Gastroesophageal sphincter (tissue), 3 donors: ENCODE measurements around the gene PAGR1.
A peak's percentile ranks its signal among the peaks of the same experiment; 100 is the strongest.

Experiments
- EP300 ChIP-seq: sonication (generic); formaldehyde crosslinking; IDR thresholded peaks from one replicate; pipeline ENCODE4 v1.6.1; 2017; ENCODE audit warnings: antibody characterized with exemption, mild to moderate bottlenecking
- POLR2A ChIP-seq, 2 donors: fragments of 450-650 bp; IDR thresholded peaks; one replicate each; pipeline ENCODE4 v1.6.1; 2017; ENCODE audit warnings: antibody characterized with exemption in 2 of 2, mild to moderate bottlenecking in 2 of 2, moderate library complexity in 1 of 2
- POLR2AphosphoS5 ChIP-seq: sonication (generic); formaldehyde crosslinking; IDR thresholded peaks from one replicate; pipeline ENCODE4 v1.6.1; 2017; ENCODE audit warnings: antibody characterized with exemption
- TF ChIP-seq, protein P1 (sequence below), 4 experiments: fragments of 200-600 bp in 2 of 4; fragments of 450-650 bp in 2 of 4; sonication (generic) in 1 of 4; IDR thresholded peaks; one replicate each; pipeline ENCODE4 v1.5.1; 2017 to 2019; ENCODE audit warnings: antibody characterized with exemption in 4 of 4, mild to moderate bottlenecking in 2 of 4, moderate library complexity in 2 of 4

DNA sequence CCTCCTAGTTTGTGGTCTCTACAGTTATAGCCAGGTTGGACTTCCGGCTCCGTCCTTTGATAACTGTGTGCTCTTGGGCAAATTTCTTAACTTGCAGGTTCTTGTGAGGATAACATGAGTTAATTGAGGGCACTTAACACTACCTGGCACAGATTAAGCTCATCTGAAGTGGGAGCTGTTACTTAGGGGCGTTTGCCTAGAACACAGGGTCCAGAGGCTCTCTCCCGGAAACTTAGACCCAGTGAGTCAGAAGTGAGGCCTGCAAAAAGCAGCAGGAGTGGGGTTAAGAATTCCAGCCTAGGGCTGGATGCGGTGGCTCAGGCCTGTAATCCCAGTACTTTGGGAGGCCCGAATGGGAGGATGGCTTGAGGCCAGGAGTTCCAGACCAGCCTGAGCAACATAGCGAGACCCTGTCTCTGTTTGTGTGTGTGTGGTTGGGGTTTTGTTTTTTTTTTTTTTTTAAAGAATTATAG, 5.7 kb downstream of the PAGR1 start:
- TF ChIP-seq, protein P1, sequence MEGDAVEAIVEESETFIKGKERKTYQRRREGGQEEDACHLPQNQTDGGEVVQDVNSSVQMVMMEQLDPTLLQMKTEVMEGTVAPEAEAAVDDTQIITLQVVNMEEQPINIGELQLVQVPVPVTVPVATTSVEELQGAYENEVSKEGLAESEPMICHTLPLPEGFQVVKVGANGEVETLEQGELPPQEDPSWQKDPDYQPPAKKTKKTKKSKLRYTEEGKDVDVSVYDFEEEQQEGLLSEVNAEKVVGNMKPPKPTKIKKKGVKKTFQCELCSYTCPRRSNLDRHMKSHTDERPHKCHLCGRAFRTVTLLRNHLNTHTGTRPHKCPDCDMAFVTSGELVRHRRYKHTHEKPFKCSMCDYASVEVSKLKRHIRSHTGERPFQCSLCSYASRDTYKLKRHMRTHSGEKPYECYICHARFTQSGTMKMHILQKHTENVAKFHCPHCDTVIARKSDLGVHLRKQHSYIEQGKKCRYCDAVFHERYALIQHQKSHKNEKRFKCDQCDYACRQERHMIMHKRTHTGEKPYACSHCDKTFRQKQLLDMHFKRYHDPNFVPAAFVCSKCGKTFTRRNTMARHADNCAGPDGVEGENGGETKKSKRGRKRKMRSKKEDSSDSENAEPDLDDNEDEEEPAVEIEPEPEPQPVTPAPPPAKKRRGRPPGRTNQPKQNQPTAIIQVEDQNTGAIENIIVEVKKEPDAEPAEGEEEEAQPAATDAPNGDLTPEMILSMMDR (IDR thresholded peaks at IDR 0.05), result no peak
- peak; percentile 41 for TF ChIP-seq POLR2AphosphoS5
- TF ChIP-seq POLR2A (IDR thresholded peaks at IDR 0.05), result no peak
- no peak for TF ChIP-seq EP300
